Stimulated activated CD4-positive, alpha-beta T cell treated with anti-CD3 and anti-CD28 coated beads, TNF-alpha, amount 100 ng/mL, for 4 hours (primary cell): ENCODE data around the gene HEG1.
A peak's percentile ranks its signal among the peaks of the same experiment; 100 is the strongest.

Source experiments
- DNase-seq, 3 experiments: peaks; one replicate each; pipeline ENCODE4 v3.0.0-alpha.2; 2020; ENCODE audit warnings: low read depth in 3 of 3

Gene HEG1

GRCh38 chr3:124952282-124952855 lies 103.4 kb downstream of the HEG1 start:
- no peak for DNase-seq

- no peak for DNase-seq
These were observed 104.1 kb downstream of the HEG1 start for GRCh38 chr3:124951511-124952281.

- no peak for DNase-seq
These were observed 105.8 kb downstream of the HEG1 start for GRCh38 chr3:124950026-124950425.

GRCh38 chr3:124942613-124943012 lies 113.2 kb downstream of the HEG1 start:
- no peak for DNase-seq

- DNase-seq = no peak
These were observed 114.0 kb downstream of the HEG1 start for GRCh38 chr3:124941771-124942170.

GRCh38 chr3:124939661-124940060 lies 116.1 kb downstream of the HEG1 start:
- DNase-seq = no peak

- no peak for DNase-seq
These were observed 116.9 kb downstream of the HEG1 start for GRCh38 chr3:124938896-124939295.

- no peak for DNase-seq
These were observed 118.7 kb downstream of the HEG1 start for GRCh38 chr3:124937049-124937448.

GRCh38 chr3:124935794-124936542 lies 119.8 kb downstream of the HEG1 start:
- DNase-seq = no peak

- no peak for DNase-seq
These were observed 120.5 kb downstream of the HEG1 start for GRCh38 chr3:124935264-124935663.

- no peak for DNase-seq
These were observed 121.2 kb downstream of the HEG1 start, which contains the start of gene MUC13 for GRCh38 chr3:124934577-124934976. TSS of gene MUC13 (minus strand) at chr3:124934751. CDS start at chr3:124934712, 39 bp downstream.

- peak; percentile 15 to 38 (median 20) for DNase-seq
These were observed 127.2 kb downstream of the HEG1 start for GRCh38 chr3:124928333-124929202.

GRCh38 chr3:124927574-124928045 lies 128.2 kb downstream of the HEG1 start:
- no peak for DNase-seq

GRCh38 chr3:124926426-124927101 lies 129.2 kb downstream of the HEG1 start:
- DNase-seq = no peak

GRCh38 chr3:124924741-124925140 lies 131.1 kb downstream of the HEG1 start:
- no peak for DNase-seq

- DNase-seq = no peak
These were observed 132.0 kb downstream of the HEG1 start for GRCh38 chr3:124923833-124924232.

- DNase-seq = no peak
These were observed 135.1 kb downstream of the HEG1 start for GRCh38 chr3:124920718-124921117.

GRCh38 chr3:124919756-124920155 lies 136.0 kb downstream of the HEG1 start:
- no peak for DNase-seq

GRCh38 chr3:124918524-124918923 lies 137.3 kb downstream of the HEG1 start:
- DNase-seq = no peak

GRCh38 chr3:124916837-124917409 lies 138.9 kb downstream of the HEG1 start:
- no peak for DNase-seq
